Ovary (tissue), 3 donors: ENCODE results near the gene POLD3.

Source experiments
- CTCF ChIP-seq, 3 donors: fragments of 450-650 bp in 2 of 3; fragments of 200-600 bp in 1 of 3; IDR thresholded peaks; one replicate each; pipeline versions ENCODE4 v1.5.1 to v1.8.0; 2016 to 2022; ENCODE audit warnings: antibody characterized with exemption in 3 of 3, mild to moderate bottlenecking in 1 of 3
- EP300 ChIP-seq: sonication (generic); formaldehyde crosslinking; IDR thresholded peaks from one replicate; pipeline ENCODE4 v1.6.1; 2017; ENCODE audit warnings: antibody characterized with exemption
- POLR2A ChIP-seq: fragments of 450-650 bp; IDR thresholded peaks from one replicate; pipeline ENCODE4 v1.6.1; 2017; ENCODE audit warnings: antibody characterized with exemption, mild to moderate bottlenecking, moderate library complexity
- donor health status: DM: no; HTN: no; CAD: no.

GRCh38 chr11:74679513-74679865 lies 87.1 kb downstream of the POLD3 start:
- TF ChIP-seq CTCF (IDR thresholded peaks at IDR 0.05) = no peak
- TF ChIP-seq EP300 = no peak
- no peak for TF ChIP-seq POLR2A
